K562 (cell line): Measurements from ENCODE around the gene HSD17B12. TPM values are rescaled to one million over a fixed set of nuclear protein-coding genes. Genes with fewer than 3 reads are reported as not detected.

Experiments
- AFF4 ChIP-seq: sonication (generic); formaldehyde crosslinking; IDR thresholded peaks from 2 replicates; pipeline ENCODE4 v1.8.0; 2023; ENCODE audit warnings: mild to moderate bottlenecking, missing genetic modification reagents
- CAMTA2 ChIP-seq: fragments of 250-450 bp; sonication (Bioruptor Pico); conservative IDR thresholded peaks from 2 replicates; pipeline ENCODE4 v1.5.1; 2022
- GABPB1 ChIP-seq: sonication (generic); formaldehyde crosslinking; IDR thresholded peaks from 2 replicates; pipeline ENCODE4 v1.8.0; 2022; ENCODE audit warnings: mild to moderate bottlenecking, missing genetic modification reagents
- MTA2 ChIP-seq: fragments of 450-650 bp; IDR thresholded peaks from 2 replicates; pipeline ENCODE4 v1.6.1; 2016; ENCODE audit warnings: low read depth
- NCOA1 ChIP-seq: fragments of 450-650 bp; IDR thresholded peaks from 2 replicates; pipeline ENCODE4 v1.6.1; 2016; ENCODE audit warnings: low read depth
- NRF1 ChIP-seq, 2 experiments: fragments of 450-650 bp; IDR thresholded peaks in 1 of 2; conservative IDR thresholded peaks in 1 of 2; 2 replicates each; pipeline ENCODE4 v1.6.1; 2014; ENCODE audit warnings: mild to moderate bottlenecking in 2 of 2
- ZNF263 ChIP-seq: sonication (generic); formaldehyde crosslinking; IDR thresholded peaks from 2 replicates; pipeline ENCODE4 v1.8.0; 2022; ENCODE audit warnings: mild to moderate bottlenecking, missing genetic modification reagents, borderline replicate concordance
- polyA plus RNA-seq, 8 experiments: library from polyadenylated mRNA; depleted of rRNA in 4 of 8; stranded (reverse) in 5 of 8; unstranded in 3 of 8; fragments of >200 nt; fragmentation: Nextera tagmentation in 2 of 8; fragmentation: Illumina TruSeq in 1 of 8; extraction: Ambion mirVana in 2 of 8; extraction: Trizol in 1 of 8; gene quantifications; 2 replicates each; pipeline versions ENCODE4 v1.2.1 to v1.2.3, GENCODE V29; 2011 to 2014; ENCODE audit warnings: inconsistent platforms in 1 of 8, missing spikeins in 1 of 8
- total RNA-seq, 7 experiments: library from RNA; depleted of rRNA in 6 of 7; stranded (reverse); fragments of >200 nt in 6 of 7; fragmentation: Illumina TruSeq in 2 of 7; extraction: Trizol in 2 of 7; gene quantifications; 2 replicates each; pipeline versions ENCODE4 v1.2.1 to v1.2.3, GENCODE V29; 2011 to 2021; ENCODE audit warnings: low replicate concordance in 1 of 7
- TF ChIP-seq, protein P1 (sequence below), 2 experiments: fragments of 150-350 bp in 1 of 2; IDR thresholded peaks; 2 replicates each; pipeline ENCODE4 v1.6.1; 2012 to 2016; ENCODE audit warnings: low read depth in 2 of 2, low read length in 2 of 2, mild to moderate bottlenecking in 1 of 2, moderate library complexity in 1 of 2
- TF ChIP-seq, protein P2 (sequence below): sonication (generic); formaldehyde crosslinking; IDR thresholded peaks from 2 replicates; pipeline ENCODE4 v1.9.0; 2022; ENCODE audit warnings: mild to moderate bottlenecking, missing genetic modification reagents
- TF ChIP-seq, protein P3 (sequence below): fragments of 450-650 bp; IDR thresholded peaks from 2 replicates; pipeline ENCODE4 v1.6.1; 2016; ENCODE audit warnings: low read depth

Gene HSD17B12
- total and polyA plus RNA-seq, 9 of the 15 experiments (the other 6 are each of a cell fraction or from before 2014, with no cell fraction given), result 9.1 to 34.5 (median 23.3) TPM

DNA sequence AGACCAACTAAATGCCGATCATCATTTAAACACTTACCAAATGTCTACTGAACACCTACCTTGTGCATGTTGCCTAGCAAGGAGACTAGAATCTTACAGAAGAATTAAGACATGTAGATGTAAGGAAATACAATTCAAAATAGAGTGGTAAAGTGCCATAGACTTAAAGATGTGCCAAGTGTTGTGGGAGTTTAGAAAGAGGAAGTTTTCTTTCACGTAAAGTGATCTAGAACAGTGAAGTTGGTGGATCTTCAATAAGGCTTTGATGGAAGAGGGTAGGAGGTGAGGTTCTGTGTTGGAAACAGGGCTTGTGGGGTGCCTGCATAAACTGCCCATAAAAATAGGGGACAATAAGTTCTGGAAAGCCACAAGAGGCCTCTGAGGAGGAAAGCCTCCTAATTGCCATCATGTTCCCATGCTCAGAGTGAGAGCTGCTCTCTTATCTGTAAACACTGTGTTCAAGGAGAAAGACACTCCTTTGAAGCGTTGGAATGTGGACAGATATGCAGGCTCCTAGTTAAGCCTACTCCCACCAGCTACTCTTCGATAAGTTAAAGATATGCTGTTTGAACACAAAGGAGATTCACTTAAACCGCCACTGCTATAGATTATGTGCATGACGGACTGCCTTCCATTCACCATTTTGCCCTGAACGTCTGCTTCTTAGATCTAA is 66.7 kb downstream of the HSD17B12 start (continued):
- TF ChIP-seq, protein P1, sequence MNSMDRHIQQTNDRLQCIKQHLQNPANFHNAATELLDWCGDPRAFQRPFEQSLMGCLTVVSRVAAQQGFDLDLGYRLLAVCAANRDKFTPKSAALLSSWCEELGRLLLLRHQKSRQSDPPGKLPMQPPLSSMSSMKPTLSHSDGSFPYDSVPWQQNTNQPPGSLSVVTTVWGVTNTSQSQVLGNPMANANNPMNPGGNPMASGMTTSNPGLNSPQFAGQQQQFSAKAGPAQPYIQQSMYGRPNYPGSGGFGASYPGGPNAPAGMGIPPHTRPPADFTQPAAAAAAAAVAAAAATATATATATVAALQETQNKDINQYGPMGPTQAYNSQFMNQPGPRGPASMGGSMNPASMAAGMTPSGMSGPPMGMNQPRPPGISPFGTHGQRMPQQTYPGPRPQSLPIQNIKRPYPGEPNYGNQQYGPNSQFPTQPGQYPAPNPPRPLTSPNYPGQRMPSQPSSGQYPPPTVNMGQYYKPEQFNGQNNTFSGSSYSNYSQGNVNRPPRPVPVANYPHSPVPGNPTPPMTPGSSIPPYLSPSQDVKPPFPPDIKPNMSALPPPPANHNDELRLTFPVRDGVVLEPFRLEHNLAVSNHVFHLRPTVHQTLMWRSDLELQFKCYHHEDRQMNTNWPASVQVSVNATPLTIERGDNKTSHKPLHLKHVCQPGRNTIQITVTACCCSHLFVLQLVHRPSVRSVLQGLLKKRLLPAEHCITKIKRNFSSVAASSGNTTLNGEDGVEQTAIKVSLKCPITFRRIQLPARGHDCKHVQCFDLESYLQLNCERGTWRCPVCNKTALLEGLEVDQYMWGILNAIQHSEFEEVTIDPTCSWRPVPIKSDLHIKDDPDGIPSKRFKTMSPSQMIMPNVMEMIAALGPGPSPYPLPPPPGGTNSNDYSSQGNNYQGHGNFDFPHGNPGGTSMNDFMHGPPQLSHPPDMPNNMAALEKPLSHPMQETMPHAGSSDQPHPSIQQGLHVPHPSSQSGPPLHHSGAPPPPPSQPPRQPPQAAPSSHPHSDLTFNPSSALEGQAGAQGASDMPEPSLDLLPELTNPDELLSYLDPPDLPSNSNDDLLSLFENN (IDR thresholded peaks at IDR 0.05; ENCODE audit: low read depth in 2 of 2, low read length in 2 of 2), result no peak
- TF ChIP-seq NCOA1 (peak; percentile 54; the same call in 1 of the 2 replicates), AFF4 (CRISPR knock-in tag) (no peak), CAMTA2 (no peak), ZNF263 (no peak), NRF1 (conservative IDR thresholded peaks at IDR 0.05 in 1 of 2, IDR thresholded peaks at IDR 0.05 in 1 of 2) (no peak), MTA2 (peak; percentile 57), GABPB1 (CRISPR knock-in tag) (no peak)
- TF ChIP-seq, protein P2, sequence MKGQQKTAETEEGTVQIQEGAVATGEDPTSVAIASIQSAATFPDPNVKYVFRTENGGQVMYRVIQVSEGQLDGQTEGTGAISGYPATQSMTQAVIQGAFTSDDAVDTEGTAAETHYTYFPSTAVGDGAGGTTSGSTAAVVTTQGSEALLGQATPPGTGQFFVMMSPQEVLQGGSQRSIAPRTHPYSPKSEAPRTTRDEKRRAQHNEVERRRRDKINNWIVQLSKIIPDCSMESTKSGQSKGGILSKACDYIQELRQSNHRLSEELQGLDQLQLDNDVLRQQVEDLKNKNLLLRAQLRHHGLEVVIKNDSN (CRISPR knock-in tag), result no peak
- TF ChIP-seq, protein P3, sequence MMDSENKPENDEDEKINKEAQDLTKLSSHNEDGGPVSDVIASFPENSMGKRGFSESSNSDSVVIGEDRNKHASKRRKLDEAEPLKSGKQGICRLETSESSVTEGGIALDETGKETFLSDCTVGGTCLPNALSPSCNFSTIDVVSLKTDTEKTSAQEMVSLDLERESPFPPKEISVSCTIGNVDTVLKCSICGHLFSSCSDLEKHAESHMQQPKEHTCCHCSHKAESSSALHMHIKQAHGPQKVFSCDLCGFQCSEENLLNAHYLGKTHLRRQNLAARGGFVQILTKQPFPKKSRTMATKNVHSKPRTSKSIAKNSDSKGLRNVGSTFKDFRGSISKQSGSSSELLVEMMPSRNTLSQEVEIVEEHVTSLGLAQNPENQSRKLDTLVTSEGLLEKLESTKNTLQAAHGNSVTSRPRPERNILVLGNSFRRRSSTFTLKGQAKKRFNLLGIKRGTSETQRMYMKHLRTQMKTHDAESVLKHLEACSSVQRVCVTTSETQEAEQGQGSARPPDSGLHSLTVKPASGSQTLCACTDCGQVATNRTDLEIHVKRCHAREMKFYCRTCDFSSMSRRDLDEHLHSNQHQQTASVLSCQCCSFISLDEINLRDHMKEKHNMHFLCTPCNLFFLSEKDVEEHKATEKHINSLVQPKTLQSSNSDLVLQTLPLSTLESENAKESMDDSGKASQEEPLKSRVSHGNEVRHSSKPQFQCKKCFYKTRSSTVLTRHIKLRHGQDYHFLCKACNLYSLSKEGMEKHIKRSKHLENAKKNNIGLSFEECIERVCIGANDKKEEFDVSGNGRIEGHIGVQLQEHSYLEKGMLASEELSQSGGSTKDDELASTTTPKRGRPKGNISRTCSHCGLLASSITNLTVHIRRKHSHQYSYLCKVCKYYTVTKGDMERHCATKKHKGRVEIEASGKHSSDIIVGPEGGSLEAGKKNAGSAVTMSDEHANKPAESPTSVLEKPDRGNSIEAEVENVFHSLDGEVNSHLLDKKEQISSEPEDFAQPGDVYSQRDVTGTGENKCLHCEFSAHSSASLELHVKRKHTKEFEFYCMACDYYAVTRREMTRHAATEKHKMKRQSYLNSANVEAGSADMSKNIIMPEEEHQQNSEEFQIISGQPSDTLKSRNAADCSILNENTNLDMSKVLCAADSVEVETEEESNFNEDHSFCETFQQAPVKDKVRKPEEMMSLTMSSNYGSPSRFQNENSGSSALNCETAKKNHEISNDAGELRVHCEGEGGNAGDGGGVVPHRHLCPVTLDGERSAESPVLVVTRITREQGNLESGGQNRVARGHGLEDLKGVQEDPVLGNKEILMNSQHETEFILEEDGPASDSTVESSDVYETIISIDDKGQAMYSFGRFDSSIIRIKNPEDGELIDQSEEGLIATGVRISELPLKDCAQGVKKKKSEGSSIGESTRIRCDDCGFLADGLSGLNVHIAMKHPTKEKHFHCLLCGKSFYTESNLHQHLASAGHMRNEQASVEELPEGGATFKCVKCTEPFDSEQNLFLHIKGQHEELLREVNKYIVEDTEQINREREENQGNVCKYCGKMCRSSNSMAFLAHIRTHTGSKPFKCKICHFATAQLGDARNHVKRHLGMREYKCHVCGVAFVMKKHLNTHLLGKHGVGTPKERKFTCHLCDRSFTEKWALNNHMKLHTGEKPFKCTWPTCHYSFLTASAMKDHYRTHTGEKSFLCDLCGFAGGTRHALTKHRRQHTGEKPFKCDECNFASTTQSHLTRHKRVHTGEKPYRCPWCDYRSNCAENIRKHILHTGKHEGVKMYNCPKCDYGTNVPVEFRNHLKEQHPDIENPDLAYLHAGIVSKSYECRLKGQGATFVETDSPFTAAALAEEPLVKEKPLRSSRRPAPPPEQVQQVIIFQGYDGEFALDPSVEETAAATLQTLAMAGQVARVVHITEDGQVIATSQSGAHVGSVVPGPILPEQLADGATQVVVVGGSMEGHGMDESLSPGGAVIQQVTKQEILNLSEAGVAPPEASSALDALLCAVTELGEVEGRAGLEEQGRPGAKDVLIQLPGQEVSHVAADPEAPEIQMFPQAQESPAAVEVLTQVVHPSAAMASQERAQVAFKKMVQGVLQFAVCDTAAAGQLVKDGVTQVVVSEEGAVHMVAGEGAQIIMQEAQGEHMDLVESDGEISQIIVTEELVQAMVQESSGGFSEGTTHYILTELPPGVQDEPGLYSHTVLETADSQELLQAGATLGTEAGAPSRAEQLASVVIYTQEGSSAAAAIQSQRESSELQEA, result no peak
